Measurements from ENCODE around the gene PLEKHM3.
A peak's percentile ranks its signal among the peaks of the same experiment; 100 is the strongest.
"Not testable (repeated sequence)": the region's sequence is repeated elsewhere in the genome, so short reads cannot be mapped to it uniquely, and the experiment has no call there.

Gene PLEKHM3

DNA sequence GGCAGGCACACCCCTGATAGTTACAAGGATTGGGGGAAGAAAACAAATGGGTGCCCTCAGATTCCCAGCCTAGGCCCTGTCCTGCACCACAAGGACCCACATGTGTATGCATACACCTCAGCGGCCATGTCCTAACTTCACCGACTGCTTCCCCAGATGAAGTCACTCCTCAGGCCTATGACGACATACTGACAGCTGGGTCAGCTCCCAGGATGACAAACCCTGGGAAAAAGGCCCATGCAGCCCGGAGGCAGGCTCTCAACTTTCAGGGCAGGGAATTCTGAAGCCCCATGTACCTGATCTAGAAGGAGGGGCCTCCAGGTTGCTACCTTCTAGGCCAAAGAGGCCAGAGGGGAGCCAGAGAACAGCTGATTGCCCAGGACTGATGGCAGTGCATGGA, 11.0 kb upstream of the PLEKHM3 start:
- no peak for DNase-seq (ENCODE audit: low spot score)

DNA sequence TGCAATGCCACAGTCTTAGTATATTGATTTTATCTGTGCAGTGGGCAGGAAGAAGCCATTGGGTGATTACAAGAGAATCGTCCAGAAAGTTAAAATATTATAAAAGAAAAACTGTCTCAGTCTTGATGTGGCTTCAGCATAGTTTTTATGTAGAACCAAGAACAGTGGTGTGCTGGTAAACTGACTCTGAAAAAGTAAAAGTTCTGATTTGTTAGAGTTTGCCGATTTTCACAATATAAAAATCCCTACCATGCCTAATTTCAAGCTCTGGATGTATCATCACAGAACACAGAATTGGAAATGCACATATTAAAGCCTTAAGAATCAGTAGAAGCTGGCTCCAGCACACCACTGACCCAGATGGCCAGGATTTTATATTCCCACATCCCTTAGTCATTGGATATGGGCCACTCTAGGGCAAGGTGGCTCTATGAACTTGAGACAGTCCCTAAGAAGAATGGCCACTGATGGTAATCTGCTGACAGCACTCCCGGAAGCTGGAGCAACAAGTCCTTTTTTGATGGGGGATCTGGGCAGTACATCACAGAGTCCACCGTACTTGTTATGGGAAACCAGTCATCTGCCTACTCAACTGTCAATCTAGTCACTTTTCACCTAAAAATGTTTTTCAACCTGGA, 9.3 kb upstream of the PLEKHM3 start:
- no peak for DNase-seq (ENCODE audit: low spot score)

GRCh38 chr2:208033701-208034502, 8.6 kb upstream of the PLEKHM3 start:
- DNase-seq (ENCODE audit: low spot score): peak; percentile 55

GRCh38 chr2:208031608-208032019, 6.3 kb upstream of the PLEKHM3 start:
- no peak for DNase-seq (ENCODE audit: low spot score)

DNA sequence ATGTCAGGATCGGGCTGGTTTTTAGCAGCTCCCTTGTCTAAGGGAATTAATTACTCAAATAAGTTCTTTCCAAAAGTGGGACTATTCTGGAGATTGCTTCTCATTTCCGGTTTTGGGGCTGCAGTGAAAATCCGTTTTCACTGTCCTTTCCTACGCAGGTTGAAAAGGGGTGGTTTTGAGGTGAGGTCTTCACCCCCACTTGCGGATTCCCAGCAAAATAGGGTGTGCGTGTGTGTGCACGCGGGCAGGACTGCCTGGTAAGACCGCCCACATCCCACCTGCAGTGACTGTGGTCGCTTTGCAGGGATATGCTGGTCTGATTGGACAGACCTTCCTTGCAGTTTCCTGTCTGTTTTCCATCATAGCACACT, 472 bp upstream of the PLEKHM3 start:
- DNase-seq (ENCODE audit: low spot score): peak; percentile 17

- no peak for DNase-seq (ENCODE audit: low spot score)
Measured at GRCh38 chr2:208024091-208024490, 1.2 kb downstream of the PLEKHM3 start.

DNA sequence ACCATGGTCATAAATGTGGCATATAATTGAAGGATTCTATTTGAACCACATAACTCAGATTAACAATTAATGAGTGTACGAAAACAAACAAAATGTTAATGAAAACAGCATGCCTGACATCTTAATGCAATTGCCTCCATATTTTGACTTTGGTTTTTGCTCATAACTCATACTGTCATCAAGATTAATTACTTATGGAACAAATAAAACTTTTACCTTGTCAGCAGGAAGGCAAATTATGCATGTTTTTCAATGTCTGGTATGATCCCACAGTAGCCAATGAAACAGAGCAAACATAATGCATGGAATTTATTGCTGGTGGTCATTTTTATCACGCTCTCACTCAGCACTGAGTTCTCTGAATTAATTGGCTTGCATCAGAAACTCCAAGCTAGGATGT, 5.1 kb downstream of the PLEKHM3 start:
- DNase-seq (ENCODE audit: low spot score): no peak

GRCh38 chr2:208018124-208018712, 7.1 kb downstream of the PLEKHM3 start:
- DNase-seq (ENCODE audit: low spot score): not testable (repeated sequence)

GRCh38 chr2:208017721-208018120, 7.6 kb downstream of the PLEKHM3 start:
- DNase-seq (ENCODE audit: low spot score): no peak

DNA sequence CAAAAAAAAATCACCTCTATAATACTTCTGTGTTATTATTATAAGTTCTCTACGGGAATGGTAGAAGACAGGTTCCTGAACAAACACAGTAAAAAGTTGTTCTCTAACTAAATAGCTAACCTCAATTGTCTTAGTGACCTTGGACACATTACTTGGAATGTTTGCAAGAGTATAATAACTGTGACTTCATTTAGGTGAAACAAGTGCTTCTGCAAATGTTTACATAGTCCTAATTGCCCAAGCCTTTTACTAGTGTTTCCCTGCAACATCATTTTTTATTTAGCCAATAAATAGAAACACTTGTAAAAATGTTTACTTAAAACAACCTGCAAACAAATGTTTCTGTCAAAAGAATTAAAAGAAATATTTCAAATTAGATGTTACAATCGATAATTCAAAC, 9.9 kb downstream of the PLEKHM3 start:
- no peak for DNase-seq (ENCODE audit: low spot score)

- no peak for DNase-seq (ENCODE audit: low spot score)
Measured at GRCh38 chr2:208013285-208014178, 11.8 kb downstream of the PLEKHM3 start.

DNA sequence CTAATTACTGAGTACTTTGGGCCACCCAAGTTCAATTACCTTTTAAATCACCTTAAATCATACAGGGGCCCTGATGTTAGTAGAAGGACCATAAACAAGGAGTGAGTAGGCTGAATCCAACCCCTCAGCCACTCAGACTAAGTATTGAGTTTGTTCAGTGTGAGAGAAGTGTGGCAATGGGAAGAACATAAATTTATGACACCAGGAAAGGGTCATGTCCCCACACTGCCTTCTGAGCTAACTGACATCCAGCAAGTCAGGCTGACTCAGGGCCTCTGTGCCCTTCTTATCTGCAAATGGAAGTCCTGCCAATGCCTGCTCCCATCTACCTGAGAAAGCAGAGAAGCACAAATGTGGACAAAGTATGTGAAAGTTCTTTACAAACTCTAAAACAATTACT, 12.9 kb downstream of the PLEKHM3 start:
- no peak for DNase-seq (ENCODE audit: low spot score)

- no peak for DNase-seq (ENCODE audit: low spot score)
Measured at GRCh38 chr2:208010506-208010905, 14.8 kb downstream of the PLEKHM3 start.

GRCh38 chr2:208006833-208007232, 18.5 kb downstream of the PLEKHM3 start:
- DNase-seq (ENCODE audit: low spot score): no peak

- peak; percentile 21 for DNase-seq (ENCODE audit: low spot score)
Measured at GRCh38 chr2:208006337-208006736, 19.0 kb downstream of the PLEKHM3 start.

- DNase-seq (ENCODE audit: low spot score): no peak
Measured at GRCh38 chr2:208001924-208002323, 23.4 kb downstream of the PLEKHM3 start.

DNA sequence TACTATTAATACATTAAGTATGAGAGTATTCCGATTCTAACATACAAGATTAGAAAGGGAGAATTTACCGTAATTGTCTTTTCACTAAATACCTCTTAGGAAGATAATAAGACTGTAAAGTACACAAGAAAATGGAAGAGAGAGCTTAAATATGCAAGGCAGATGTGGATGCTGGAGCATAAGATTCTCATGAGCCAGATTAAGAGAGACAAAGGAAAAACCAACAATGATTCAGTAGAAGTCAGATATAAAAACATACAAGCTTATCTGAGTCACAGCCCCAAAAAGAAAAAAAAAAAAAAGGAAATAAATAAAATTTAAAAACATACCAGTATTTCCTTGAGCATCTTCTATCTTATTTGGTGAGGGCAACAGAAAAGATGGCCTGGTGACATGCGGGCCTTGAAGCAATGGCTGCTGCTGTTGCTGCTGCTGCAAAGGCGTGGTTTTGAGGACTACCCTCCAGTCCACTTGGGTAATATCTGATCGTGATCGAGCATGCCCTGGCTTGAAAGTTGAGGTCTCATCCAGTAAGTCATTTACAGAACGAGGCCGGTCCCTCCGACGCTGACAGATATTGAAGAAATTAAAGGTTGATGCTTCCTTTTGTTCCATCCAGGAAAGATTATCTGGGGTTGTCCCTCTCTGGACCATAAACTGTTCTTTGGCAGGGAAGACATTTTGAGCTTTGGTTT, 24.5 kb downstream of the PLEKHM3 start:
- no peak for DNase-seq (ENCODE audit: low spot score)

DNA sequence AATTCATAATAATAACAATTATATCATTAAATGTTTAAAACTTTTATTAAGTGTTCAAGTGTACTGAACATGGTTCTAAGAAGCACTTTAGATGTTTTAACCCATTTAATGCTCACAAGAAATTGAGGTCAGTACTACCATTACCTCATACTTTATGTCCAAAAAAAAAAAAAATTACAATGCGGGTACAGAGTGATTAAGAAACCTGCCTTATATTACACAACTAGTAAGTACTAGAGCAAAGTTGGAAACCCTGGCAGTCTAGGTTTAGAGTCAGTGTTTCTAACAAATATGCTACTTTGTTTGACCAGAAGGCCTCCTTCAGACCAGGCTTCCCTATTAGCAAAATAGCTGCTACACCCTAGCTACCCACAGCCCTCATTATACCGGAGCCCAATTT, 28.5 kb downstream of the PLEKHM3 start:
- DNase-seq (ENCODE audit: low spot score): no peak

DNA sequence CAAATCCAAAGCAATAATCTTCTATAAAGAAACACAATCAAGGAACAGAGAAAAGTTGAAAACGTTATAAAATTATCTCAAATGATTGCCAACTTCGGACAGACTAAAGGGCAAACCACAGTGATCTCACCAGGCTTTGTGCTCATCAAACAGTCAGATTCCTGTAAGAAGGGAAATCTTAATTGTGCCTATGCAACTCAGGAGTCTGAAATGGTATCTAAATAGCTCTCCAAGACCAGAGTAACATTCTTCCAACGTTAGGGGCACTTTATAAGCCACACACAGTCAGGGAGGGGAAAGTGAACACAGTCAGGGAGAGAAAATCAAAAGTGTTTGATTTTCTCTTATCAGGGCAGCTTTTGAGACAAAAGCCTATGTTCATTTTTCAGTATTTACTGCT, 29.4 kb downstream of the PLEKHM3 start:
- no peak for DNase-seq (ENCODE audit: low spot score)

GRCh38 chr2:207993151-207993763, 32.1 kb downstream of the PLEKHM3 start:
- DNase-seq (ENCODE audit: low spot score): no peak

DNA sequence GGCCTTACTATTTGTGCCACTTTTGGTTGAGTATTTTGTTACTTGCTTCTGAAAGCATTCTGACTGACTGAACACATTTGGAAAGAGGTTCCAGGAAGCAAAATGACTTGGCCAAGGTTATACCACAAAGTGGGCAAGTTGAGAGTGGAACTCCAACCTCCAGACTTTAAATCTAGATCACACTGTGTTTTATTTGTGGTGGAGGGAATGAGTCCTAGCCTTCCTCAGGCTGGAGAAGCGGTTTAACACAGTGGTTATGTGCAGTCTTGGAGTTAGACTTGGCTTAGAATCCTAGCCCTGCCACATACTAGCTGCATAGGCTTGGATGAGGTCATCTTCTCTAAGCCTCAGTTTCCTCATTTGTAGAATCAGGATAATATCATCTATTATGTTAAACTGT, 33.4 kb downstream of the PLEKHM3 start:
- DNase-seq (ENCODE audit: low spot score): no peak

Data from iPS-NIHi11 (cell line).